NCI-H1694 (cell line): ENCODE measurements around the gene ARID2.

ENCODE experiments used
- DNase-seq: peaks from one replicate; lab custom pipeline; 2025; lab: John Stamatoyannopoulos, UW

The ARID2 gene

DNA sequence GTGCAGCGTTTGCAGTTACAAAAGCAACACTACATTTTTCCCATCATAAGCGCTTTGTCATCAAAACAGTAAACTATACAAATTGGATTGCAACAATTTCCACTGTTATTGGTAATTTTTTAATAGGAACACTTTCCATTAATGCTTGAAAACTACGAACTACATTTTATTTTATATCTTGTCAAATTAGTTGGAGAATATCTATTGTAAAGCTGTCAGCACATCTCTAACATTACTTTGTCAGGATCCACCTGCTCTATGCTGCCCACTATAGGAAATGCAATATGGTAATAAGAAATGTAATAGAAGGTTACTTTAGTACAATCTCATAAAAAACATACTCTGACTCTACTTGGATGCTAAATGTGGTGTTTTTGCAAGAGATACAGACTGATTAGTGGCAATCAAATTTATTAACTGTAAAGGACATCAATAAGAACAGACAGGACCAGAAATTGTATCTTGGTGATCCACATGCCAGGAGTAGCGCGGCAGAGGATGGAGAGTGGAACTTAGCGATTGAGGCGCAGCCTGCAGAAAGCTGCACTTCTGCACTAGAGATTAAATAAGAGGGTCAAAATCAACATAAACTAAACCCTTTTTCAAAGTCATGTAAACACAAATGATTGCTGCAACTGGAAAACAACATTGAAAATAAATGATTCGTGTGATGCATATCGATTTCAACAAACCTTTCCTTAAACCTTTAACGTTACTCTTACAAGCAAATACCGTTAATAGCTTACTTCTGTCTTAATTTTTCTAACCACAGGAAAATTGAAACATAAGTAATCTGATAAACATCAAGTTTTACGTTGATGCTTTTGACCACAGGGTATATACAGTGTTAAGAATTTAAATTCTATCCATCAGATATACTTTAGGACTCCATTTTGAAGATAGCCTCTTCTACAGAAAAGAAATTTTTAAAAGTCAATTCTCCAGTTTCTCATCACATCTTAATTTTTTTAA is 3.6 kb upstream of the ARID2 start:
- peak; percentile 16 for DNase-seq

DNA sequence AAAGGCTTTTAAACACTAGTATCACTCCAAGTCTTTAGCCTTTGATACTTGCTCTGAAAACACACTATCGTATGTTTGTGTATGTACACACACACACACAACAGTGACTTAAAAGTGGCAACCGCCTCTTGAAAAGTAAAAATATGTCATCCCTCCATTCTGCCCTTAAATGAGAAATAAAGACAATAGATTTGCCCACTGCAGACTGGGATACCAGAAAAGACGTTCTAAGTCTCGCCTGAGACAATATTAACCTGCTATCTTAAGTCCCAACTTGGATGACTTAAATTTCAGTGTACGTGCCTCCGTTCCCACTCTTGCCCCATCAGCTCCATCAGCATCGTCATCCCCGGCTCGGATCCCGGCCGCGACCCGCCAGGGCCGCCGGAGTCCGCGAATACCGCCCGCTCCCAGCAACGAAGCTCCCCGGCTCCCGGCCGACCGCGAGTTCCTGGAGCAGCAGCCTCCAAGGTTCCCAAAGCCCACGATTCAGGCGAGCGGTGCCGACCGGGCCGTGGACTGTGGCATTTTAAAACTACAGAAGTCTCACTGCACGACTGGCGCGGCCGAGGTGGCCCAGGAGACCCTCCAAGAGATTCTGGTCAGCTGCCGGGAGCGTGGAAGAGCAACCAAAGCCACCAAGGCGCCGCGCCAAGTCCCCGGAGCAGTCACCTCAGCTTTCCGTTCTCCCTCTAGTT is 2.8 kb upstream of the ARID2 start:
- no peak for DNase-seq

DNA sequence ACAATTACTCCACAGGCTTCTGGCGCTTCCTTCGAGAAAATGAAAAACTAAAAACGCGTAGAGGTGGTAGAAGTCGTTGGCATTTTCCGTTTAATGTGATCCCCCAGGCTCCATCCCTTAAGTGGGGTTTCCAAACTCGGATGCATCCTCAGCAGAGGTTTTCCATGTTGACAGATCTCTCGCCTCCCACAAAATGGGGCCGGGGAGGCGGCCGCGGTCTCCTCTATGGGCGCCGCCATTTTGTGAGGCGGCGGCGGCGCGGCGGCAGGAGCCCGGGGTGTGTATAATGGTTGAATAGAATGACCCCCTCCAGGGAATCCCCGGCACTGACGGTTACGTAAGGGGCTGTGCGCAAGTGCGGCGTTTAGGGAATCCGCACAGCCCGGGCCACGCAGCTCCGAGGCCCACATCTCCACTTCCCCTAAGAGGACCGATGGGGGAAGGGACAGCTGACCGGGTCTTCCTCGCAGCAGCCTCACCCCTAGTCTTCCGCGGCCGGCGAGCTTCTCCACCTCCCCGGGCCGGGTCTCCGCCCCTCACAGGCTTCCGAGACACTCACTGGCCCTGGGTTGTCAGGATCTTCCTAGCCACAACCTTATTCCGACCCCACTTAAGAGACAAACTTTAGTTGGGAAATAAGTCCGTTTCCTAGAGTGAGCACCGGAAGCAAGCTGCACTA is 2.1 kb upstream of the ARID2 start:
- DNase-seq = peak; percentile 75

DNA sequence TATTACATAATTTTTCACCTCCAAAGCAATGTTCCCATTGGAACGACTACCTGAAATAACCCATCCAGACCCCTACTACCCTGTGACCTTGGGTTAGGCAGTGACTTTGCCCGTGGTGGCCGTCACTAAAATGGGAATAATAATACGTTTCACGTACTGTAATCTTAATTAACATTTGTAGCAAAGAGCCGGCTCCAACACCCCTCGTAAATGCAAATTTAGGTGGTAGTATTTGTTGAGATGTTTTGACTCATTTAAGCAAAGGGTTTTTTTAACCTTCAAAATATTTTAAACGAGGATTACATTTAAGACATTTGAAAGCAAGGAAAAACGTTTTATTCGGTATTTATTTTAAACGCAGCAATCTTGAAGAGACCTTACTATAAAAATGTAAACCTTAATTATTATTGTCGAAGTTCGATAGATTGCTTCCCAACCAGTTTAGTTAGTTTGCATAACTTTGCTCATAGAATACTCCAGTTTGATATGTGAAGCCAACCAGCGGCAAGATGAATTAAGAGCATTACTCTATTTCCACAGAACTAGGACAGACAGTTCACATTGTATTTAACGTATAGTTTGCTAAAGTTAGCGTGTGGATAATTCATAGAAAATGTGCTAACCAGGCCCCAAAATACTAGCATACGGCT is 1.4 kb upstream of the ARID2 start:
- no peak for DNase-seq

DNA sequence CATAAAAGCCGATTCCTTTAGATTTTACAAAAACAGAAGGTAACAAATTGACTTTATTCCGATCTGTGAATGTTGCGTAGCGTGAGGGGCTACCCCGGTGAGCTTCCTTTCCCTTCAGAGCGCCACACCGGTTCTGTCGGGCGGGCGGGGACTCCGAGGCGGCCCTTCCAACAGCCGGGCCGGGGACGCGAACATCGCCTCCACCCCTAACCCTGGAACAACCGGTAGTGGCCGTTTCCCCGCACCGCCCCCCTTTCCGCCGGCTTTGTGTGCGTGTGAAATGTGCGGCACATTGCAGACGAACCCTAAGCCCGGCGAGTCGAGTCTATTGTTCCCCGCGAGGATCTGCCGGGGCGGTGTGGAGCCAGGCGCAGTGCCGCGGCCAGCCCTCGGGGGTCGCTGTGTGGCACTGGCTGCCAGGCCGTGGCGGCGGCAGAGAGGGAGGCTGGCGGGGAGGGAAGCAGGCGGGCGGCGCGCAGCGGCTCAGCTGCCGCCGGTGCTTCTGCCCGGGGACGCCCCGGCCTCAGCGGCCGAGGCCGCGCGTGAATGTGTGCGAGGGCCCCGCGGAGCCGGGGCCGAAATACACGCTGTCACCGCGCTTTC is 775 bp upstream of the ARID2 start:
- peak; percentile 65 for DNase-seq

DNA sequence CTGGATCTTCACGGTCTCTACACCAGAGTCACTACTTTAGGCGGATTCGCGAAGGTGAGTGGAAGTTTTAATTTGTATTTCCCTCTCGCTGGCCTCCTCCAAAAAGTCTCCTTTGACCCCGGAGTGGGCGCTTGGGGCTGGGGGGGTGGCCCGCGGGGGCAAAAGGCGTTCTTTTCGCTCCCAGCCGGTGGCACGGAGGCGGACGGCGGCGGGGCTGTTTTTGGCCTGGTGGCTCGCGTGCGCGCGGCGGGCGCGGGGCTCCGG is 510 bp downstream of the ARID2 start:
- no peak for DNase-seq

DNA sequence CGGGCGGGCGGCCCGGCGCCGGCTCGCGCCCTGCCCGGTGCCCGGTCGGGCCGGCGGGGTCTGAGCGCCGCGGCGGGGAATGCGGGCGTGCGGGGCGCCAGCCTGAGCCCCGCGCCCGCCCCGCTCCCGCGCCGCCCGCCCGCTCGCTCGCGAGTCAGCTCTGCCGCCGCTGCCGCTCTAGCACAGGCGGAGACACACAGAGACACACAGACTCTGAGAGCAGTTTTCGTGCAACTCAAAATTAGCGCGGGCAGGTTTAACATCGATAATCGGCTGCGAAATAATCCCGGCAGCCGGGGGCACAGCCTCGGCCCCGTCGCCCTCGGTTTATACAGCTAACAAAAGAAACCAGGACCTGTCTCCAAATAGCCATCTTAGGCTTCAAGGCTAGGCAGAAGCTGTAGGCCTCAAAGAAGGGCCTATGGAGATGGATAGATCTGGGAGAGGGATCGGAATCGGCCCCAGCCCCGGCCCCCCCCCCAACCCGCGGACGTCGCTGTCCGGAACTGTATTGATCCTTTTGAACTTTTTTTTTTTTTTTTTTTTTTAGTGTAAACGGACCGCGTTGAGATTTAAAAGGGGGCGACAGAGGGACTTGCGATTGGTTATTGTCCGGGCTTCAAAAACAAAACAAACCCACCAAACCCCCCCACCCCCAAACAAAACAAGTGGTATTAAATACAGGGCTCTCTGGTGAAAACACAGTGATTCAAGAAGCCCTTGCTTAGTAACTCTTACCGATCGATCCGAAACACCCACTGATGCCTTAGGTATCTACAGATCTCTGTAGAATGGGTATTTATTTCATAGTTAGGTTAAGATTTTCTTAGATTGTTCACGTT is 1.1 kb downstream of the ARID2 start:
- peak; percentile 21 for DNase-seq

DNA sequence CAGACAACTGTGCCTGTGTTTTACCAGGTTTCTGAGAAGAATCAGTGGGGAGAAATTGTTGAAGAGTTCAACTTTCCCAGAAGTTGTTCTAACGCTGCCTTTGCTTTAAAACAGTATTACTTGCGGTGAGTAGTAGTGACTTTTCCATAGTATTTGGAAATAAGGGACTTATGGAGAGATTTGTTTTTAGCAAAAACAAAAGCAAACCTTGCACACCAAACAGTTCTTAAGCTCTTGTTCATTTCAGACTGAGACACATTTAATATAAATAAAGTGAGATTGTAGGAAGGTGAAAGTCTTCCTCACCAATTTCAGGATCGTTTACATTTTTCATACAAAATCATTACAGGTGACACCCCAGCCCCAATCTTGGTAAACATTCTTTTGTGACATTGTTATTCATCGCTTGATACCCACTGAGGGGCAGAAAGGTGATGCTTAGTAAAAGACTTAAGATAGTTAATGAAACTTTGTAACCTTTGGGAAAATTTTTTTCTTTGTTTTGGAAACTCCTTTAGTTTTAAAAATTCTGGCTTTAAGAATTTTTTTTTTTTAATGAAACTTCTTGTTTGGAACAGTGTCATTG is 1.8 kb downstream of the ARID2 start:
- DNase-seq = no peak

DNA sequence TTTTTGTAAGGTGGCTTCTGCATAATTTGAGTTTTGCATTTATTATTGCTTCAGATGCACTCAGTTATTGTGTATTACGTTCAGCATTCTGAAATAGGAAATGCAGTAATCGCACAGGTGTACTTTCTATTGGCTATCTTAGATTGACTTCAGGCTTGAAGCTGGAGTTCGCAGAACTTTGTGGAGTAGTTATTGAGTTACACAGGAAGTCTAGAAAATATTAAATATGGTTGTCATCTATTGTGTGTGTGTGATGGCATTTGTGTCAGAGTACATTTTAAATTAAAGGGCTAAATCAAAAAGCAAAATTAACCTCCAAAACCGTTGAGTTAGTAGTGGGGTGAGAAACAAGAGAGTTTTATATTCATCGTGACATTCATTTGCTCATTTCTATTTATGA is 2.7 kb downstream of the ARID2 start:
- no peak for DNase-seq

DNA sequence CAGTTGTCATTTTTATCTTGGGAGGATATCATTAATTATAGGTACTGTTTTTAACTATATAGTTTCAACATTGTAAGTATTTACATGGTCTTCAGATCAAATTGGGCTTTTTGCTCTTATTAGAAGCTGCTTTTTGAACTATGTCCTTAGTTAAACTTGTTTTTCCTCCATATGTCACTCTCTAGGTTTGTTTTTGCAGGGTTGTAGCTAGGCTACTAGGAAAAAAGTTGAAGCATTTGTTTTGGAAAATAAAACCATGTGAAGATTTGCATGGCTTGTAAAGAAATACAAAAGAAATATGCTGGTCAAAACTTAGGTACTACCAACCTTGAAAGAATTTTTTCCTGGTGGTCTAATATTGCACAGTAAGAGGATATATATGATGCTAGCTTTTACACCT is 3.4 kb downstream of the ARID2 start:
- no peak for DNase-seq

DNA sequence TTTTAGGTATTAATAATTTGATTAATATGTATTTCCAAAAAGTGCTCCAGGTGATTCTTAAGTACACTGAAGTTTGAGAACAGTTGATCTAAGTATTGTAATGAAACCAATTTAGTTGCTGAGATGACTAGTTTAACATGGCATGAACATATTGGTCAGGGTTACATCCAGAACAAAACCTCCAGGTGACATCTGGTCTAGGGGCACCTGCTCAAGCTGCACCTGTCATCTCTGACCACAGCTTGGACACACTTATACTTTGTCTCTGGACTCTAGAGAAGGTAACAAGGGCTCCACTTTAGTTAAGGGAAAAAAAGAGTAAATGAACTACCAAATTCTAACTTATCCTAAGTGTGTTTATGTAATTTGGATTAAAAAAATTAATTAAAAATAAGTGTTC is 8.1 kb downstream of the ARID2 start:
- DNase-seq = no peak

DNA sequence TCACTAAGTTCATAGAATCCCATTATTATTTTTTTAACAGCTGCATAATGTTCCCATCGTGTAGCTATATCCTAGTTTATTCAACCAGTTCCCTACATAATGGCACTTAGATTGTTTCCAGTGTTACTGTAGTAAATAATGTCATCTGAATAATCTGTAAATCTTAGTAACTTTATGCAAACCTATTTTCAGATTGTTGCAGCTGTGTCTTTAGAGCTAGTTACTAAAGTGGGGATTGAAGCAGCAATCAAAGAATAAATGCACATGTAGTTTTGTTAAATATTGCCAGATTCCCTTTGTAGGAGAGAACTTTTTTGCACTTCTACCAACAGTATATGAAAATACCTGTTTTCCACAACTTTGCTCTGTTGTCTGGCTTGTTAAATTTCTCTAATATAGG is 13.1 kb downstream of the ARID2 start:
- no peak for DNase-seq

DNA sequence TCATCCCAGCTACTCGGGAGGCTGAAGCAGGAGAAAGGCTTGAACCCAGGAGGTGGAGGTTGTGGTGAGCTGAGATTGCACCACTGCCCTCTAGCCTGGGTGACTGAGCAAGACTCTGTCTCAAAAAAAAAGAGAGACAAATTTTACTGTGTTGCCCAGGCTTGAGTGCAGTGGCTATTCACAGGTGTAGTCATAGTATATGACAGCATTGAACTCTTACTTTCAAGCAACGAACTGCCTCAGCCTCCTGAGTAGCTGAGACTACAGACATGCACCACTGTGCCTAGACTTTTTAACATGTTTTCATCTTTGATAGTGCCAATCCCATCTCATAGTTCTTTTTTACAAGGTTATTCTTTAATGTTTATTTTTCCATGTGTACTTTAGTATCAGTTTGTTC is 13.7 kb downstream of the ARID2 start:
- DNase-seq = no peak

DNA sequence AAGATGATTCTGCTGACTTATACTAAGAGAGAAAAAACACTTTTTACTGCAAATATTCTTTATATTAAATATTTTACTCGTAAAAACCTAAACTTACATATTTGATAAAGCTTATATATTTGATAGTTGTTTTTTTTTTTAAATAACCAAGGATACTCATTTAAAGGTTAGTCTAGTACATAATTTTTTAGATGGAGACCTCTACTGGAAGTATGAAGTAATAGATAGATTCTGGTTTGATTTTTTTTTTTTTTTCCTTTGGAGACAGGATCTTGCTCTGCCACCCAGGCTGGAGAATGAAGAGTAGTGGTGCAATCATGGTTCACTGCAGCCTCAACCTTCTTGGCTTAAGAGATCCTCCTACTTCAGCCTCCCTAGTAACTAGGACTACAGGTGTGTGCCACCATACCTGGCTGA is 16.4 kb downstream of the ARID2 start:
- DNase-seq = no peak

DNA sequence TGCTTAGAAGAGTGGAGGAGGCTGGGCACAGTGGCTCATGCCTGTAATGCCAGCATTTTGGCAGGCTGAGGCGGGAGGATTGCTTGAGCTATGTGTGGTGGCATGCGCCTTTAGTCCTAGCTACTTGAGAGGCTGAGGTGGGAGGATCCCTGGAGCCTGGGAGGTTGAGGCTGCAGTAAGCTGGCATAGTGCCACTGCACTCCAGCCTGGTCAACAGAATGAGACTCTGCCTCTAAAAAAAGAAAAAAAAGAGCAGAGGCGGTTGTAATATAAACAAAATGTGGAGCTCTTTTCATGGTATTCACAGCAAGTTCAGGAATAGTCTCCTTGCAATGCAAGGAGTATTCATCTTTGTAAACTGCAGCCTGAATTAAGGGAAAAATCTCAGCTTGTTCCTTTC is 27.2 kb downstream of the ARID2 start:
- DNase-seq = no peak

DNA sequence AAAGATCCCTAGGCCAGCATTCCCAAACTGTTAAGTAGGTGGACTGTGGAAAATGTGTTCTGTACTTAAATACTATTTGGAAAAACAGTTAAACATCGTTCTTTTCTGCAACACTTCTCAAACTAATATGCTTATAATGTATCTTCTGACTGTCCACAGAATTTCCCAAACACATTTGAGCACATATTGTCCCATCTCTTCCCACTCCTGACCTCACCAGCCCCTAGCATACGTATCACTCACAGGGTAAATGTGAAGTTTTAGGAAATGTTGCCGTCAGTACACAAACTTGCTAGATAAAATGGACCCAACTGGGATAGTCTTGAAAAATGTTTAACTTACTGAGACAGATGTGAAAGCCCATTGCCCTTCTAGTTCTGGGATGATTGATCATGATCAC is 27.7 kb downstream of the ARID2 start:
- no peak for DNase-seq

DNA sequence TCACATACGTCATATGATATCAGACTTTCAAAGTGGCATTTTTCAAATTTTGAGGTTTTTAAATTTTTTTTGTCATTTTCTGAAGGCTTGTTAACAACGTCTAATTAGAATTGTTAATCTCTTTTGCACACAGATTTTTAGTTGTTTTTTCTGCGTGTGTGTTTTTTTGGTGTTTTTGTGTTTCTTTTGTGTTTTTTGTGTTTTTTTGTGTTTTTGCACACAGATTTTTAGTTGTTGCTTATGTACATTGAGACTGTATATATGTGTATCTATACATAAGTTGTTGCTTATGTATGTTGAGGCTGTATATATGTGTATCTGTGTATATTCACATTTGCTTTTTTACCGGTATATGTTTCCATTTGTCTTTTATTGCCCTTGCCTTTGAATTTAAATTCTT is 30.8 kb downstream of the ARID2 start:
- DNase-seq = no peak

DNA sequence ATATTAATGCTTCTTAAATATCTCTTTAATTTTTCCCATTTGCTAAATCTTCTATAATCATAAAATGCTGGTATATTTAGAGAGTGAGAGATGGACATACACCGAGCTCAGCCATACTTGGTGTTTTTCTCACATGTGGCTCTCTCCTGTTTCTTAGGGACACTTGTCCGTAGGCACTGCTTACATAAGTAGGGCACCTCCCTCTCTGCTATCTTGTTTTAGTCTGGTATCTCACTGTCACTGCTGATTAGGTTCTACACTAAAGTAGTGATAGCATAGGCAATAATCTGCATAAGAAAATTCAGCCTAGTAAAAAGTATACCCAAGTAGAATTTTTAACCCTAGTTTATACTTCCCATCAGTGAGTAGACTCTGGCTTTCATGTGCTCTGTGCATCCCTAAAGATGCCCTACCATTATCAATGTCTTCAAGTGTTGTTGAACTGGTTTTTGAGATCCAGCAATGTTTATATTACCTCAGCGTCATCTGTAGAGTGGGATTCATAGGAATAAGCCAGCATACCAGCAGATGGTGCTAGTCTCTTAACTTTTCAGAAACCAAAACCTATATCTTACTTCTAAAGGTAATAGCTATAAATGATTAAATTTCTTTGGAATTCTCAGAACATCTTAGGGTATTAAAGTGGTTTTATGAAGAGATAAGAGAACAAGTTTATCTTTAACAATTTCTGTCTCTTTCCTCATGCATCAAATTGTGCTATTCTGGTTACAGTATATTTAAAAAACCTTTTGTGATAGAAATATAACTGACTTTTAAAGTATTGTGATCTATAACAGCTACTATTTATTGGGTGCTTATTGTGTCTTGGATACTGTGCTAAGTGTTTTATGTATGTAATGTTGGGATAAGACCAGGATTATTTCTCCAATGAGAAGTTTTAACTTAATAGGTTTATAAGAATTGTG is 32.9 kb downstream of the ARID2 start:
- DNase-seq = peak; percentile 29

DNA sequence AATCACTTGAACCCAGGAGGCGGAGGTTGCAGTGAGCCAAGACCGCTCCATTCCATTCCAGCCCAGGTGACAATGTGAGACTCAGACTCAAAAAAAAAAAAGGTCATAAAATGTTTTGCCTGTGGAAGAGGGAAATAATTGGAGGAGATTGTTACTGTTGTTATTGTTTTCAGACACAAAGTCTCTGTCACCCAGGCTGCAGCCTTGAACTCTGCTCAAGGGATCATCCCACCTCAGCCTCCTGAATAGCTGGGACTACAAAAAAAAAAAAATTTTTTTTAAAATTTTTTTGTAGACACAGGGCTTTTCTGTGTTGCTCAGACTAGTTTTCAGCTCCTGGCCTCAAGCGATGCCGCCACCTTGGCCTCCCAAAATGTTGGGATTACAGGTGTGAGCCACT is 33.9 kb downstream of the ARID2 start:
- no peak for DNase-seq

DNA sequence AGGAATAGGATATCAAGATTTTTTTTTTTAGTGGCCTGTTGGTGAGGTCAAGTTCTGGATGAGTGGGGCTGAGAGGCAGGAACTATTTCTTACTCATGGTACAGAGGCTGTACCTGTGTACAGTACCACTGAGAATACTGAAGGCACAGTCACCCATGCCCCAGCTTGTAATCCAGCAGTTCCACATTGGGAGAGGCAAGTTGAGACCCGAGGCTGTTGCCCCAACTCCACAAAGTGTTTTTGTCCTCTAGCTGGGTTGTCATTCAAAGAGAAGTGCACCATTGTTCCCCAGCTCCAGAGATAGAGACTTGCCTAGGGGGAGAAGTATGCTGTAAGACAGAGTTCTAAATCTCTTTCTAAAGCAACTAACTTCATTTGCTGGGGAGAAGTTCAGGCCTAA is 38.7 kb downstream of the ARID2 start:
- no peak for DNase-seq
